ENCODE measurements around the gene OR10A2.
"Not testable (repeated sequence)": the region's sequence is repeated elsewhere in the genome, so short reads cannot be mapped to it uniquely, and the experiment has no call there.

OR10A2 gene

DNA sequence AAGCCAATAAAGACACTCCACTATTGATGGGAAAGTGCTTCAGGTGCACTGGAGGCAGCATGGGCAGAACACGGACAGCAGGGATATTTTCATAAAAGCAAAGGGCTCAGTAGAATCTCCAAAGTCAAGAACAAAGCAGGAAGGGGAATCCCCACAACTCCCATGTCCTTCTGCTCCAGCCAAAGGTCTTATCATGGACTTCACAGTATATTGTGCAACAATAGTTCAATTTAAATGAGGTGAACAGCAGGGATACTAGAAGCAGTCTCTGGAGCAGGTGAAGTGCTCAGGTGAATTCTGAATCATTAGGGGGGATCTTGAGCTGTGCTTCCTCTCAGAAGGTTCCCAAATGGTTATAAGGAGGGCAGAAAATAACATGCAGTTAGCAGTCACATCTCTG is 36.1 kb downstream of the OR10A2 start:
- Histone ChIP-seq H3K4me1 (no peaks in the 10 kb centered on the region), H3K27me3 (no peaks in the 10 kb centered on the region), H3K9ac (no peak overlapping the region), H4K20me1 (no peaks in the 10 kb centered on the region), H3K36me3 (no peaks in the 10 kb centered on the region), H3K27ac (no peak overlapping the region), H3K9me3 (replicated peaks in 1 of 11) (peaks cover 0 to 1% (median 0%) of the 10 kb centered on the region in 11 experiments; a peak in 3 of 22 replicates), H3K4me3 (no peak overlapping the region), H3K4me2 (no peak overlapping the region)
- 0 out of 22 replicates have a peak, but pooled peaks of 1 of the 11 experiments have one; percentile 37 for TF ChIP-seq Cebpa-rat (IDR thresholded peaks at IDR 0.05)

DNA sequence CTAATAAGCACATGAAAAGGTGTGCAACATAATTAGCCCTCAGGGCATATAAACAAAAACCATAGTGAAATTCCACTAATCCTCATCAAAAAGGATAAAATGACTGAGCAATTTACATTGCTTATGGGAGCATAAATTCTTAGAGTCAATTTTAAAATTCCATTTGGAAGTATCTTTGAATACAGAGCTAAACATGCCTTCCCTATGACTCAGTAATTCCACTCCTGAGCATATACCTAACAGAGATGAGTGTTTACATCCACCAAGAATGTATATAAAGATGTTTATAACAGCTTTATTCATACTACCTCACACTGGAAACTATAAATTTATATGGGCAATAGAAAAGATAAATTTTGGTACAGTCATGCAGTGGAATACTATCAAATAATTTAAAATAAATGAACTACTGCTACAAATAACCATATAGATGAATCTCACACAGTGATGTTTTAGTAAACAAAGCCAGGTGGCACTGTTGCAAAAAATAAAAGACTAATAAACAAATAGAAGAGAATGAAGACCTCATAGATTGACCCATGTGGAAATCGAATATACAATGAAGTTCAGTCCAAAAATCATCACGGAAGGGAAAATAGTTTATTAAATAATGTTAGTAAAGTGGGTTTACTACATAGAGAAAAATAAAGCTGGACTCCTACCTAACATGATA is 37.6 kb downstream of the OR10A2 start:
- H3K27ac ChIP-seq: no peak overlapping the region
- H4K20me1 ChIP-seq: no peaks in the 10 kb centered on the region
- TF ChIP-seq Cebpa-rat (IDR thresholded peaks at IDR 0.05): no peak
- no peak overlapping the region for H3K9ac ChIP-seq
- H3K27me3 ChIP-seq: no peaks in the 10 kb centered on the region
- H3K4me2 ChIP-seq: no peak overlapping the region
- no peak overlapping the region for H3K4me3 ChIP-seq
- H3K4me1 ChIP-seq: no peaks in the 10 kb centered on the region
- H3K9me3 ChIP-seq (replicated peaks in 1 of 11): peaks cover 4 to 15% (median 10%) of the 10 kb centered on the region in 11 experiments; a peak in 14 of 22 replicates
- H3K36me3 ChIP-seq: no peaks in the 10 kb centered on the region

DNA sequence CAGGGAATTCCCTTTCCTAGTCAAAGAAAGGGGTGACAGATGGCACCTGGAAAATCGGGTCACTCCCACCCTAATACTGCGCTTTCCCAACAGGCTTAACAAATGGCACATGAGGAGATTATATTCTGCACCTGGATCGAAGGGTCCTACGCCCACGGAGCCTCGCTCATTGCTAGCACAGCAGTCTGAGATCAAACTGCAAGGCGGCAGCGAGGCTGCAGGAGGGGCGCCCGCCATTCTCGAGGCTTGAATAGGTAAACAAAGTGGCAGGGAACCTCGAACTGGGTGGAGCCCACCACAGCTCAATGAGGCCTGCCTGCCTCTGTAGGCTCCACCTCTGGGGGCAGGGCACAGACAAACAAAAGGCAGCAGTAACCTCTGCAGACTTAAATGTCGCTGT is 41.9 kb downstream of the OR10A2 start:
- not testable (repeated sequence) for H3K27ac ChIP-seq, H3K9ac ChIP-seq

DNA sequence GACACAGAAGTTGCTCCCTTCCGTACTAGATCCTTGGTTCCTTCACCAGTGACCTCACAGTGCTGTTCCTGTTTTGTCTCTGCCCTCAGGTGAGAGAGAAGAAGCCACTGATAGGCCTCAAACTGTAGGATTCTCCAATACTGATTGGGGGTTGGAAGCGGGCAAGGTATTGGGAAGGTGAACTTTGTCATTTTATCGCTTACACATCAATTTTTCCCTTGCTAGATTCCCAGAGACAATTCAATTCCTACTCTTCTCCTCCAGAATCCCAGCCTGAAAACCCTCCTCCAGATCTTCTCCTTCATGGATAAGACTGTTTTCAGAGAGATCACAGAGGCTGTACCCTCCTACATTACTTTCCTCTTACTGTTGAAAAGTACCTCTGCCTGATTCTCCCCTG is 48.5 kb downstream of the OR10A2 start:
- no peaks in the 10 kb centered on the region for H3K4me1 ChIP-seq
- H3K36me3 ChIP-seq: no peaks in the 10 kb centered on the region
- no peak overlapping the region for H3K4me3 ChIP-seq
- no peaks in the 10 kb centered on the region for H3K9me3 ChIP-seq (replicated peaks in 1 of 11)
- H4K20me1 ChIP-seq: no peaks in the 10 kb centered on the region
- H3K27me3 ChIP-seq: no peaks in the 10 kb centered on the region
- no peak for TF ChIP-seq Cebpa-rat (IDR thresholded peaks at IDR 0.05)
- H3K4me2 ChIP-seq: no peak overlapping the region
- H3K9ac ChIP-seq: no peak overlapping the region
- H3K27ac ChIP-seq: no peak overlapping the region

More for the DNA sequence above, 41.9 kb downstream of the OR10A2 start:
- not testable (repeated sequence) for H3K4me3 ChIP-seq, H4K20me1 ChIP-seq, H3K36me3 ChIP-seq, H3K27me3 ChIP-seq, H3K4me2 ChIP-seq, H3K4me1 ChIP-seq
- peaks cover 4 to 15% (median 10%) of the 10 kb centered on the region in 11 experiments; a peak in 14 of 22 replicates for H3K9me3 ChIP-seq (replicated peaks in 1 of 11)

DNA sequence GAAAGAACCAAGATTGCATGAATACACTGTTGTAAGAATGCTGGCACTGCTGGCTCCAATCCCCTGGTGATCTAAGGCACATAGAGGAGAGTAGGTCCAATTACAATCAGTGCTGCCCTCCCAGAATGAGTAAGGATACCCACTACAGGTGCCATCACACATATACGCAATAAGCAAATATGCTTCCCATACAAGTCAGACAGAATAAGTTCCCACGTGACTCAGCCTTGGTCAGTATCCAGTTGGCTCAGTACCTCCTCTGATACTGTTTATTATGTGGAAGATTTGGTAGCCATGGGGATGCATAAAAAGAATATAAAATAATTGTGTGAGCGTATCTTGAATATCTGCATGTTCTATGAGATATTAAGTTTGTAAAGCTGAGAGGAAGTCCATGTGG is 49.1 kb downstream of the OR10A2 start:
- Histone ChIP-seq H3K9ac (no peak overlapping the region), H3K27ac (no peak overlapping the region), H3K36me3 (no peaks in the 10 kb centered on the region), H4K20me1 (no peaks in the 10 kb centered on the region), H3K4me2 (no peak overlapping the region), H3K4me3 (no peak overlapping the region), H3K4me1 (no peaks in the 10 kb centered on the region), H3K9me3 (replicated peaks in 1 of 11) (no peaks in the 10 kb centered on the region), H3K27me3 (no peaks in the 10 kb centered on the region)
- TF ChIP-seq Cebpa-rat (IDR thresholded peaks at IDR 0.05): no peak

DNA sequence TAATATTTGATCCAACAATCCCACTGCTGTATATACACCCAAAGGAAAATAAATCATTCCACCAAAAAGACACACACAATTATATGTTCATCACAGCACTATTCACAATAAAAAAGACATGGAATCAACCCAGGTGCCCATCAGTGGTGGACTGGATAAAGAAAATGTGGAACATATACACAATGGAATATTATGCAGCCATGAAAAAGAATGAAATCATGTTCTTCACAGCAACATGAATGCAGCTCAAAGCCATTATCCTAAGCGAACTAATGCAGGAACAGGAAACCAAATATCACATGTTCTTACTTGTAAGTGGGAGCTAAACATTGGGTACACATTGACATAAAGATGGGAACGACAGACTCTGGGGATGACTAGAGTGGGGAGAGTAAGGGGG is 56.8 kb downstream of the OR10A2 start:
- TF ChIP-seq Cebpa-rat (IDR thresholded peaks at IDR 0.05): no peak
- Histone ChIP-seq H3K4me2 (no peak overlapping the region), H3K4me1 (no peaks in the 10 kb centered on the region), H3K36me3 (no peaks in the 10 kb centered on the region), H3K27me3 (no peaks in the 10 kb centered on the region), H4K20me1 (no peaks in the 10 kb centered on the region), H3K9ac (no peak overlapping the region), H3K4me3 (no peak overlapping the region), H3K27ac (no peak overlapping the region), H3K9me3 (replicated peaks in 1 of 11) (peaks cover 0 to 7% (median 0%) of the 10 kb centered on the region in 11 experiments; a peak in 3 of 22 replicates)

DNA sequence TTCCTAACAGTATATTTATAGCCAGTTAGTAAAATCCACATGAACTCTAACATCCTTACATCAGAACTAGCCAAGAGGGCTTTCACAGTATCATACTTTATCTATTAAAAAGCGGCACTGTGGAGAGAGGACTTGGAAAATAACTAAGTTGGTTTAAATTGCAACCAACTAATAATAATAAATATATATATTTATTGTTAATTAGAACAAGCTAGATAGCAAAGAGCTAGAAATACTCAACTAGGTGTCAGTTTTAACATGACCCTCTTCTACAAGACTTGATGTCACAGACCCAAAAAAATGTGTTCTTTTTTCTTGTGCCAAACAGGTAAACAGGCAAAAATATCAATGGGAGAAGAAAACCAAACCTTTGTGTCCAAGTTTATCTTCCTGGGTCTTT is 57.8 kb downstream of the OR10A2 start, which contains the start of gene OR2D3:
Gene OR2D3, plus strand, starts transcription at position 301 of the 400 bp plus-strand sequence. Its CDS starts 0 bp downstream, at position 301.
- H3K36me3 ChIP-seq: no peaks in the 10 kb centered on the region
- H3K9ac ChIP-seq: no peak within 1 kb of the TSS
- H3K9me3 ChIP-seq (replicated peaks in 1 of 11): peaks cover 0 to 7% (median 0%) of the 10 kb centered on the region in 11 experiments; a peak in 4 of 22 replicates
- no peak within 1 kb of the TSS for H3K4me2 ChIP-seq
- H3K27me3 ChIP-seq: no peaks in the 10 kb centered on the region
- no peak within 1 kb of the TSS for H3K27ac ChIP-seq
- no peaks in the 10 kb centered on the region for H3K4me1 ChIP-seq
- H3K4me3 ChIP-seq: no peak within 1 kb of the TSS
- no peaks in the 10 kb centered on the region for H4K20me1 ChIP-seq
- TF ChIP-seq Cebpa-rat (IDR thresholded peaks at IDR 0.05): no peak

All from BLaER1 treated with 17β-estradiol and CSF1 and Interleukin-3, amounts not matched to agents 10 nM and 100 nM (cell line).